NCI-H1694 treated with DMSO at 0.1 percent for 48 hours (cell line): ENCODE measurements around the gene CENPU.
"Not testable (repeated sequence)": the region's sequence is repeated elsewhere in the genome, so short reads cannot be mapped to it uniquely, and the experiment has no call there.

ENCODE experiments used
- DNase-seq: peaks from one replicate; lab custom pipeline; 2025; lab: John Stamatoyannopoulos, UW

CENPU gene, protein sequence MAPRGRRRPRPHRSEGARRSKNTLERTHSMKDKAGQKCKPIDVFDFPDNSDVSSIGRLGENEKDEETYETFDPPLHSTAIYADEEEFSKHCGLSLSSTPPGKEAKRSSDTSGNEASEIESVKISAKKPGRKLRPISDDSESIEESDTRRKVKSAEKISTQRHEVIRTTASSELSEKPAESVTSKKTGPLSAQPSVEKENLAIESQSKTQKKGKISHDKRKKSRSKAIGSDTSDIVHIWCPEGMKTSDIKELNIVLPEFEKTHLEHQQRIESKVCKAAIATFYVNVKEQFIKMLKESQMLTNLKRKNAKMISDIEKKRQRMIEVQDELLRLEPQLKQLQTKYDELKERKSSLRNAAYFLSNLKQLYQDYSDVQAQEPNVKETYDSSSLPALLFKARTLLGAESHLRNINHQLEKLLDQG

DNA sequence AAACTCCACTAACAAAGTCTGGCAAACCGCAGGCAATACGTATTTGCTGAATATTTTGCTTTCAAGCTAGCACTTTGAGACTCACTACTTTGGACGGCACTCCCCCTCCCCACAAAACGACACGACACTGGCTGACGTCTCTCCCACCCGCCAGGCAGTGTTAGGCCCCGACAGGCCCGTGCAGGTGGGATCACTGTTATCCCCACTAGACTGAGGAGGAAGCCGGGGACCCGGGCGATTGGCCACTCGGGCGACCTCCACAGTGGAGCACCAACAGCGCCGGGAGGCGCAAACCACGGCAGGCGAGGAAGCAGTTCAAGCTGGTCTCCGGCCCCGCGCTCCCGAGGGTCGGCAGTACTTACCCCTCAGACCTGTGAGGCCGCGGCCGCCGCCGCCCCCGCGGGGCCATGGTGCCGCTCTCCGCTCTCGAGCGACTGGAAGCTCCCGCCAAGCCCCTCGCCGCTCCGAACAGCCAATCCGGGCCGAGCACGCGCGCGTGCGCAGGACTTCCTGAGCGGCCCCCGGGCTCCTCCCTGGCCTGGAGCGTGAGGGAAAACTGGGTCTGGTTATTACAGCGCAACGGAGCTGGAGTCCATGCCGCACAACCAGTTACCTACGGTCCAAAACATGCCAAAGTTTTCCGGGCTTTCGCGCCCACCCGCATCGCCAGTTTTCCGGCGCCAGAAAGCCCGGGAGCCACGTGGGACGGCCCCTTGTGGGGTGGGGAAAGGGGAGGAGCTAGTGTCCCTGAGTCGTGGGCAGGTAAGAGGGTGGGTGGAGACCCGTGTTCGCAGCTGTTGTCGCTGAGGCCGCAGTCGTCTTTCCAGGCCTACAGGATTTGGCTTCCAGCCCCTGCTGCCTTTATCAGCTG, at the start of gene CENPU:
Gene CENPU, minus strand, starts transcription at position 443 of the 871 bp plus-strand sequence. Its CDS starts 34 bp downstream, at position 409.
- DNase-seq: peak; percentile 96

DNA sequence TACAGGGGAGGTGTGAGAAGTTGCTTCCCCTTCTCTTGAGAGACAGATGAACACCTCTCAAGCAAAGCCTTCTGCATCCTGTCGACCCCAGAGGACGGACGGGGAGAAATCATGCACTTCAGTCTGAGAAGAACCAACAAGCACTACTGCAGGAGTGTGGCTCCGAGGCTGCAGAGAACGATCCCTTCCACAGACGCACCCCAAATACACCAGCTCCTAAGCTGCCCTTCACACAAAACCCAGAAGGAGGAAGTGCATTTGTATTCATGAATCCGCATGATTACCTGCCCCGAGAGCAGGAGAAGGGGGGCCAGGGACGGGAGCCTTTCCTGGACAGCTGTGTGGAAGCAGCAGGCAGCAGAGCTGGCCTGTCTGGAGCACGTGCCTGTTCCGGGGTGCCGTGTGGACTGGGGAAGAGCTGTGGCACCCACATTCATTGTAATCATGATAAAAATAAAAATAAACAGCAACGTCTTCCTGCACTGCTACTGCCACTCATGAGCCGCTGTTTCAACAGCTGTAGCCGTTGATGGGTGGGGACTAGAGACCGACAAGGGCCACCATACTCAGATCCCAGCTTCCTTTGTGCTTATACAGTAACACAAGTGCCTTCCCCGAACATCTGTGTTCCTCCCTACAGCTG, 49.0 kb upstream of the CENPU start:
- DNase-seq: no peak

DNA sequence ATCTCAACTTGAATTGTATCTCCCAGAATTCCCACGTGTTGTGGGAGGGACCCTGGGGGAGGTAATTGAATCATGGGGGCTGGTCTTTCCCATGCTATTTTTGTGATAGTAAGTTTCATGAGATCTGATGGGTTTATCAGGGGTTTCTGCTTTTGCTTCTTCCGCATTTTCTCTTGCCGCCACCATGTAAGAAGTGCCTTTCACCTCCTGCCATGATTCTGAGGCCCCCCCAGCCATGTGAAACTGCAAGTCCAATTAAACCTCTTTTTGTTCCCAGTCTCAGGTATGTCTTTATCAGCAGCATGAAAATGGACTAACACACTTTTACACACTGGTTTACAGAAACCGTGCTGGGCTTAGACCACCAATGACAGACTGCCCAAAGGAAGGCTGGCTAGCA, 45.3 kb upstream of the CENPU start:
- not testable (repeated sequence) for DNase-seq

DNA sequence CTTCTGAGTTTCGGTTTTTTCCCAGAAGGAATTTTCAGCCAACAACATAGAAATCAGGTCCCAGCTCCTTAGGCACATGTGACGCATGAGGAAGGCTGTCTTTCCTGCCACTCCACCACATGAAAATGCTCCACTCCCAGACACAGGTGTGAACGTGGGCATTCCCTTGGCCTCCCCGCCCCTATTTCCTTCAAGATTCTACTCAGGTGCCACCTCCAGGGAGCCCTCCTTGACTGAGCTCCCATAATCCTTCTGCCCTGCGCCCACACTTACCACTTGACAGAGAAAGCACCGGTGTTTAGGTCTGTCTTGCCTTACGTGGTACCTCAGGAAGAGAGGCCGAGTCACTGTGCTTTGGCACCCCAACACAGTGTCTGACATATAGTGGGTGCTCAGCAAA, 44.4 kb upstream of the CENPU start:
- DNase-seq: no peak

DNA sequence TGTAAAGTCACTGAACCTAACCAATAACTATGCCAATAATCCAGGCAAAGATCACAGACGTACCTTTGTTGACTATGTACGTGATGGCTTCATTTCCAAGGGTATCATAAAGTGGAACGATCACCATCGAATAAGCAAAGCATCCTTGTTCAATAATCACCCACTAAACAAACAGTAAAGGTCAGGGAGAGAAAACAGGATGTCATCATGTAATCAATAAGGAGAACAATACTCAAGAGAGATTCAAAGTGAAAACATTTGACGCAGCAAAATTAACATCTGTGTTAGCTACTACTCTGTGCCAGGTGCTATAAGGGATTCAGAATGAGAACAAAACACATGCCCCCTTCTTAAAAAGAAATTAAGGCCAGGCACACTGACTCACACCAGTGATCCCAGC, 42.9 kb upstream of the CENPU start:
- no peak for DNase-seq

DNA sequence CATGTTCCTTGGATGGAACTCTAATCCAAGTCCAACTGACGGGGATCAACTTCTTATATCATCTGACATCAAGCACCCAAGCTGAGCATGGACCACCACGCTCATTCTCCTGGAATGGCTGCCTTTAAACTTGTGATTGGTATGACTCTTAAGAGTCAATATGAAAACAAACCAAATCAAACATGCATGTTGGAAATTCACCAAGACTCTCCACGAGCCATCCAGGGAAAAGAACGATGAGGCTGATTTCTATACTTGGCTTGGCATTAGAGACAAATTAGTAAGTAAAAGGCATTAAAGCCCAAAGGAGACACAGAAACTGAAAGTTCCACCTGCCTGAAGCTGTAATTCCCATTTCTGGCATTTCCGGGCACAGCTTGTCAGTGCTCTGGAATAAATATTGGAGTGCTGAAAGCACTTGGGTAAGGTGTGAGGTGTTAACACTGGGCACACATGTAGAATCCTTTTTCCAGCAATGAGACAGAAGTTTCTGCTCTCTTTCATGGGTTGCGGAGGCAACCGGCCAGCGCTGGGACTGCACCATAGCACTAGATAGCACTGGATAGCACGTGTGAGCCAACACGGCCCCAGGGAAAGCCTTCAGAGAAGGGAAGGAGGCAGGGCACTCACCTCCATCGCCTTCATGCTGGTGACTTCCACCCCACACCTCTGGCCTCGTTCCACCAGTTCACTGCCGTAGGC, 42.1 kb upstream of the CENPU start:
- no peak for DNase-seq

DNA sequence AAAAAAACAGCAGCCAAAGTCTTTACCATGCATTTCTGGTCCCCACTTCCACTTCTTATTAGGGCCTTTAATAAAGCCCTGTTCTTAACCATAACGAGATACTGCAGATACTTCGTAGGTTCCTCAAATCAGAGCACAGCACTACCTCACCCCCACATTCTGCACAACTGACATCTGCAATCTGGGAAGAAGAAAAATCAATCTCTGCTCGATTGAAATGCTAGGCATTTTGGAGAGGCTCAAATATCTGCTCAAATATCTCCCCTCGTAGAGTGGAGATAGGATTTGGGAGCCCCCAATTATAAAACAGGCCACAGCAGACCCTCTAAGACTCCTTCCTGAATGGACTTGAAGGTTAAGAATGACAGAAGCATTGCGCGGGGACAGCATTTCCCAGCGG, 40.3 kb upstream of the CENPU start:
- no peak for DNase-seq

DNA sequence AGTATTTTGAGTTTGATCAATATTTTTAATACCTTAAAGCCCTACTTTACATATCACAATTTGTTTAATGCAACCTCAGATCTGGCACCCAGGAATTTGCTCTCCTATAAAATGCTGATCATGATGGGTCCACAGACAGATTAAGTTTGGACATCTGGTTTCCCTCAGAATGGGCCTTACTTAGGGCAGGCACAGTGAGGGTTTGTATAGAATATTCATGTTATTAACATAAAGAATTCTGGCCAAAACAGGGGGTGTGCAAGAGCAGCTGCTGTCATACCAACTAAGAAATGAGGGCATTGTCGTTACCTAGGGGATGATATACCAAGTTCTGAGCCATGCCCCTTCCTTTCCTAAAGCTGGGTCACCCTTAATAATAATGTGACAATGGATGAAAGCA, 37.5 kb upstream of the CENPU start:
- no peak for DNase-seq

DNA sequence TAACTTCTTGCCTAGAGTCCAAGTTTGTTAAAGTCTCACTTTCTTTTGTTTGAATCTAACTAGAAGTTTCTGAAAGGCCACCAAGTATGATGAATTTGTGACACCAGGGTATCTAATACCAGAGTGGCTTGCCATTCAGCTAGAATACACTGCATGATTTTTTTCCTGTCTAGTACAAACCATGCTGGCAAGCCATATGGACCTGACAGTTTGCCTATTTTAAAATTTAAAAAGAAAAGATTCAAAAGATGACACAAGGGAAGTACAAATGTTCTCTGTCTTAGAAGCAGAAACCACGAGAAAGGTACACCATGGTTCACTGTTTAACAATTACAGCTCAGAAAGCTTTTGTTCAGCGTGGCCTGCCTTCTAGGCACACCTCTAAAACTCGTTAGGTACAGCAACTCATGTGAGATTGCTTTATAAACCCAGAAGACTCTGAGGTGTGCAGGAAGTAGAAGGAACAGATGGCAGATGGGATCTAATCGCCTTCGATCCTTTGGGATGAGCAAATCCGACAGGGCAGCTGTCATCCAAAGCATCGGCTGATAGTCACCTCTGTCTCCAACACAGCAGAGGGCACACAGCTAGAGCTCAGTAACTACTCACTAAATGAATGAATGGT, 35.4 kb upstream of the CENPU start:
- DNase-seq: peak; percentile 44

DNA sequence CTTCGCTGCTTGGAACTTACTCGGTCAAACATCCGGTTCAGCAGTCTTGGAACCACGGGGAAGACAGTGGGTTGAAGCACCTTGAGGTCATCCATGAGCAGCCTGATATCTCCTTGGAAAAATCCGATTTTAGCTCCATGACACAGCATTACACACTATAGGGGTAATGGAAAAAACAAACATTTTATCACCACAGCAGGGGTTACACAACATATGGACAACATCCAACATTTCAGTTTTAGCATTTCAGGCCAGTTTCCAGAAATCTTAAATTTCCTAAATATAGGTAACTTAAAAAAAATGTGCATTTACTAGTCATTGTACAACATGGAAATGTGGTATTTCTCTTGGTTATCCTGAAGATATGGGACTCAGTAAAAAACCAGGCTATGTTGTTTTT, 34.4 kb upstream of the CENPU start:
- no peak for DNase-seq

DNA sequence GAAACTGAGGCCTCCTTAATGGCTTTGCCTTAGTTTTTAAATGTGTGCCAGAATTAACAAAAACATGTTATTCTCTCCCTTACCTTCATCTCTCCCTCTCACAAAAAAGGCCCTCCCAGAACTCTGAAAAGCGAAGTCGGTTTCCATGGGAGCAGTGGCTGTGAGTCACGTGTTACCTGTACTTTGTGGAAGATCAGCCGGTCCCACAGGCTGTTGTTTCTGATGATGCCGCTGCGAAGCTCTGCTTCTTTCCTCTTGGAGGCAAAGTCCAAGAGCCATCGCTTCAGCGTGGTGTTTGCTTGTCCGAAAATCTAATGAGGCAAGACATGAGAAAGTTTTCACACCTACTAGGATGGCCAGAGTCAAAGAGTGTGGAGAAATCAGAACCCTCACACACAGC, 32.5 kb upstream of the CENPU start:
- no peak for DNase-seq

DNA sequence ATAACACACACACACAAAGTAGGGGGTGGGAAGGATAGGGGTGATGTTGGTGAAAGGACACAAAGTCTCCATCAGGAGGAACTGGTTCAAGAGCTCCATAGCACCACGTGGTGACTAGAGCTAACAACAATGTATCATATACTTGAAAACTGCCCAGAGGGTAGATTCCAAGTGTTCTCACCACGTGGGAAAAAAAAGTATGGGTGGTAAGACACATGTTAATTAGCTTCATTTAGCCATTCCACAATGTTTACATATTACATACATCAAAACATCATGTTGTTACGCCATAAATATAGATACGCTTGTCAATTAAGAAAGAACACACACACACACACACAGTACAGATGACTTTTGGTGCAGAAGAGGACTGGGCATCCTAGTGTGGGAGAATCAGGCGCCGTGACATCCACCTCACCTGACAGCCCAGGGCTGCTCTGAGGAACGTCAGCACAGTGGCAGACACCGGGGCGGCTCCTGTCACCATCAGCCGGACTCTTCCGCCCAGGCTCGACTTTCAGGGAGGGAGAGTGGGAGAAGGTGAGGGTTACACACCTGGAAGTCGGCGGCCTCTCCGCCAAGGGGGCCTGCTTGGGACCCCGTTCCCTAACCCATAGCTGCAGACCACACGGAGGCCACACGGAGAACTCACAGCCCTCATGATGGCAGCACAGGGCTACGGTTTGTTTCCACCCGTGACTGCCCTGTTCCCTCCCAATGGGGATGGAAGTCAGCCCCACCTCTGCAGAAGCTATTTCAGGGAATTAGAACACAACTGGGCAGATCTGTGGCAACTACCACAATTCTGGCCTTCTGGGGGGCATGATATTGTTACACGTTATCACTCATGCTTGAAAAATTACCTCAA, 31.8 kb upstream of the CENPU start:
- DNase-seq: no peak

DNA sequence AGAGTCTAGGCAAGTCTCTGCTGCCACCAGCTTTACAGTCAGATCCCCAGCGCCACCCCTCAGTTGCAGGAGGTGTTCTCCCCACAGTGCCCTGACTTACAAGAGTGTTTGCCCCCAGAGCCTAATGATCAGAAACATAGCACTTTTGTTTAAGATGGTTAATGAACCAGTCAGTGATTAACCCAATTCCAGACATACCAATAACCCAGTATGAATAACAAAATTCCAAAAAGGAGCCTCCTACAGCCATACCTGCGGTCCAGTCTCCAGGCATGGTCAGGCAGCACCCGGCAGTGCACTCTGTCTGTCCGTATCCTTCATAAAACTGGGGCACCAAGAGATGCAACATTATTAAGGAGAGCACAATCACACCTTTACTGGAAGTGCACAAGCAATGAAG, 30.7 kb upstream of the CENPU start:
- no peak for DNase-seq

DNA sequence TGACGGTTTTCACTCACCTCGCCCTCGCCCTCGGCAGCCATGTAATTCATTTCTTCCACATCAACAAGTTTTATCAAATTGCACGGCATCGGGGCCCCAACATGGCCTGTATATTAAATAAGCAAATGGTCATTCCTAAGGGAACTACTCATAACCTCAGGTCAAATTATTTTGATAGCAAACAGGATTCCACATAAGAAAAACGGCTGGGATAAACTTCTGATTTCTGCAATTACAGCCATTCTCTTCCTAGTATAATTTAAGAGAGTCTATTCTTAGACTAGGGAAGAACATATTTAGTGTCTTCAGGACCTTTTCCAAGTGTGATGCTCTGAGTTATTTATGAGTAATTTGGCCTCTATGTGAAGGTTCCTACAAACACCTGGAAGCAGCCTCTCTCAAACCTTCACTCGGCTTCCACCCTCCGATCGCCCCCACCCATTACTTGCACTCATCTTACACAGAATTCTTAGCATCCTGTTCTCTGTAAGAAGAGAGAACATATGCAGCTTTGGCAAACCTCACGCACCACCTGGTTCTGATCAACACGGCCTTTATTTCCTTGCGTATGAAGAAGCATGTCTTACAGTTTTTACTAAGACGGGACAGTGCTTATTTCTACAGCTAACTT, 29.4 kb upstream of the CENPU start:
- DNase-seq: no peak

DNA sequence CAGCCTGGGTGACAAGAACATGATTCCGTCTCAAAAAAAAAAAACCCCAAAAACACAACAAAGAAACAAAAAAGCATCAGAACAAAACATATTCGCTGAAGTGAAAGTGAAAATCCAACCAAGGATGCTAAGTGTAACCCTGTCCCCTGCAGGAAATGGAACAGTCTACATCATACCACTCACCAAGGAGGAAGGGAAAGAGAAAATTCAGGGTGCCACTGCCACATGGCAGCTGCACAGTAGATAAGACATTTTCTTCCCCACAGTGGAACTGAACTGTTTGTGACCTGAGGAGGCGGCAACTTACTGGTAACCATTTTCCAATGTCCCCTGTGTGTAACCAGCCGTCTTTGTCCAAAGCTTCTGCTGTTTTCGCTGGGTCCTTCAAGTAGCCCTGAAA, 28.2 kb upstream of the CENPU start:
- DNase-seq: no peak

DNA sequence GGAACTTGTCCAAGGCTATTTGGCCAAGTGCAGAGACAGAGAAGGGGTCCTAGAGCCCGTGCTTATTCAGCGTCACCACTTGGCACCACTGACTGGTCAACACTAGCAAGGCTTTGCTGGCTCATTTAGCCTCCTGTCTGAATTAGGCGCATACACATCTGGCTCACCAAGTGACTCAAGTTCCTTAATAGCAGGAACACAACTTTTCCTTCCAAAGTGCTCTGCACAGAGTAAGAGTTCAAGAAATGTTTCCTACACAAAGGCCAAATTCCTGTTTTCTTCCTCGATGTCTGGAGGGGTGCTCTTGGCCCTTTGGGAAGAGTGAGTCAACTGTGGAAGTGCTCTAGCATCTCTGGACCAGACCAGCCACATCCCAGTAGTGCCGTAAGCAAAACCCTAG, 26.8 kb upstream of the CENPU start:
- DNase-seq: no peak

DNA sequence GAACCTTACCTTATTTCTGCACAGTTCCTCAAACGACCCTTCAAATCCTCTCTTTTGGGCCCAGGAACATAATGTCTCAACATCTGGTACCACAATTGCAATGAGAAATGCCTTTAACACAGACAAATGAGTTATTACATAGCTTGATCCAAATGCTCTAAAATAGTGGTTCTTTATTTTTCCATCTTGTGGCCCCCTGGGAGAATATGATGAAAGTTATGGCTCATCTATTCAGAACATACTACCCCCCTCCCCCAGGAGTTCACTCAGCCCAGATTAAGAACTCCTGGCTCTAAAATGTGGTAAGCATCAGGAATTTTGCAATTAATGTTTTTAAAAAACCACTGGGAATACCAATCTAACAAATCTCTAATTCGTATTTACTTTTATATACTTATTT, 23.9 kb upstream of the CENPU start:
- no peak for DNase-seq

DNA sequence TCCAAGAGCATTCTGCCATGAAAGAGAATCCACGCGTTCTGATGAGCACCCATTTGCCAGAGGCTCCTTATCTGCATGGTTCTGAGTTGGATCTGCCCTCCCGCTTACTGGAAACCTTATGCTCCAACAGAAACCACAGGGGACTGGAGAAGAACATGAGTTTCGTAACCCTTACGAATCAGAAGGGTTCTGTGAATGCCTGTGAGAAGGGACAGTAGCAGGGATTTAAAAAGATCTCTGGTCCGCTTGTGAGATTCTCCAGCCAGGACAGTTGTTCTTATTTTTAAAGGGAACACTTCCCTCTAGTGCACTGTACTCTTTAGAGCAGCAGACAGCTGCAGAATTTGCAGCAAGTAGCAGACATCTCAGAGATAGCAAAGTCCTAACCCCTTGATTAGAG, 22.5 kb upstream of the CENPU start:
- no peak for DNase-seq

DNA sequence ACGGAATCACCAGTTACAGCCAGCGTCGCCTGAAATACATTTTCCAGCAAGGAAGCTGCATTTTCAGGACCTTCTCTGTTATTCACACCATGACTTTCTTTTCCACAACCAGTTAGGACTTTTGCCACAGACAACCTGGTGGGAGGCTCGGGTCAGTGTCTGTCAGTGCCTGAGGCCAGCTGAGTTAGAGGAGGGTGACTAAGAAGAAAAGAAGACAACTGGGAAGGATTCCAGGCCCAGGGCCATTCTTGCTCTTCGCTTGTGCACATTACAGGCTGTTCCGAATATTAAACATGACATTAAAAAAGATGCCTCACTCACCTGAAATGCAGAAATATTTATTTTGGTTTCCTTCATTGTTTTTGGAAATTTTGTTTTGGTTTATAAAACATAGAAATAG, 21.4 kb upstream of the CENPU start:
- no peak for DNase-seq
